HG03097 (cell line): Measurements from ENCODE around the gene TTC23.

ENCODE experiments used
- ATAC-seq: cut with Tn5 transposase; IDR thresholded peaks from one replicate; pipeline ENCODE4 v1.9.1; 2021; ENCODE audit not compliant: unreplicated experiment, low FRiP score

The TTC23 gene

GRCh38 chr15:99249270-99249841, at the start of gene TTC23:
Gene TTC23, minus strand, starts transcription at chr15:99249581. Its CDS starts 20,869 bp downstream, at chr15:99228712.
- ATAC-seq = no peak

- ATAC-seq = no peak
Measured at GRCh38 chr15:99296386-99296785, 47.0 kb upstream of the TTC23 start.

- no peak for ATAC-seq
Measured at GRCh38 chr15:99295840-99296239, 46.5 kb upstream of the TTC23 start.

- ATAC-seq = no peak
Measured at GRCh38 chr15:99291643-99292042, 42.3 kb upstream of the TTC23 start.

GRCh38 chr15:99283717-99284116, 34.3 kb upstream of the TTC23 start:
- no peak for ATAC-seq

GRCh38 chr15:99282586-99282985, 33.2 kb upstream of the TTC23 start:
- ATAC-seq = no peak

- no peak for ATAC-seq
Measured at GRCh38 chr15:99282121-99282520, 32.7 kb upstream of the TTC23 start.

- no peak for ATAC-seq
Measured at GRCh38 chr15:99279827-99280226, 30.4 kb upstream of the TTC23 start.

- no peak for ATAC-seq
Measured at GRCh38 chr15:99279290-99279689, 29.9 kb upstream of the TTC23 start.

- no peak for ATAC-seq
Measured at GRCh38 chr15:99275525-99276128, 26.2 kb upstream of the TTC23 start.

GRCh38 chr15:99275061-99275460, 25.7 kb upstream of the TTC23 start:
- no peak for ATAC-seq

- no peak for ATAC-seq
Measured at GRCh38 chr15:99273801-99274200, 24.4 kb upstream of the TTC23 start.

GRCh38 chr15:99268431-99268830, 19.1 kb upstream of the TTC23 start:
- no peak for ATAC-seq

GRCh38 chr15:99267957-99268356, 18.6 kb upstream of the TTC23 start:
- no peak for ATAC-seq

GRCh38 chr15:99265541-99266070, 16.2 kb upstream of the TTC23 start:
- ATAC-seq = no peak

- no peak for ATAC-seq
Measured at GRCh38 chr15:99264125-99264524, 14.7 kb upstream of the TTC23 start.

- no peak for ATAC-seq
Measured at GRCh38 chr15:99257107-99257750, 7.8 kb upstream of the TTC23 start.

- no peak for ATAC-seq
Measured at GRCh38 chr15:99253381-99254090, 4.2 kb upstream of the TTC23 start.

GRCh38 chr15:99252326-99252725, 2.9 kb upstream of the TTC23 start:
- no peak for ATAC-seq

- peak; percentile 86 for ATAC-seq
Measured at GRCh38 chr15:99250857-99251841, 1.8 kb upstream of the TTC23 start, which contains the start of gene LRRC28. Gene LRRC28, plus strand, starts transcription at chr15:99251481. Its CDS starts 4,477 bp downstream, at chr15:99255958.
